ENCODE results near the gene B4GALT1.
A peak's percentile ranks its signal among the peaks of the same experiment; 100 is the strongest.
"Not testable (repeated sequence)": the region's sequence is repeated elsewhere in the genome, so short reads cannot be mapped to it uniquely, and the experiment has no call there.

The B4GALT1 gene

GRCh38 chr9:33182519-33182918 lies 15.4 kb upstream of the B4GALT1 start:
- no peak for DNase-seq

DNA sequence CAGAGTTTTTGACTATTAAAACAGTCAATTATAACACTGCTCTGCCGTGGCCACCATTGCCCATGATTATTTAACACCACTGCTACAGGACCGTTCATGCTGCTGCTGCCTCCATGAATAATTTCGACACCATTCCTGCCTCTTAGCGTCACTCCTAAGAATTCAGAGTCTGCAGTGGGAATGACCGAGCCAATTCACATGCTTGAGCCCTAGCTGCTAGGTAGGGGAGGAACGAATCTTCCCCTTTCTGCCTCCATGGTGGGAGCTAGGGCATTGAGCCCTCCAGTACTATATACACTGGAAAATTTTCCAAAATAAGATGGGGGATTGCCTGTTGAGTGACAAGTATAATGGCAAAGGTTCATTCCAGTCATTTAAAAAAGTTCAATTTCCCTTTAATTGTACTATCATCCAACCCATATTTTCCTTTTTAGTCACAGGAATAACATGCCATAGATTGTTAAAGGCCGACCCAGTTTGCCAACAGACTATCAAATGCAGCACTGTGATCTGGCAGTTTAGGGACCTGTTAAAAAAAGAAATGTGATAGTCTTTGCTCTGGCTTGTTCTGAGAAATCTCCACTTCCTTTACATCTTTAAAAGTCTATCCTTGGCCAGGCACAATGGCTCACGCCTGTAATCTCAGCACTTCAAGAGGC lies 13.5 kb upstream of the B4GALT1 start:
- no peak for DNase-seq

- DNase-seq, result no peak
Observed at GRCh38 chr9:33178972-33179697, 12.0 kb upstream of the B4GALT1 start.

DNA sequence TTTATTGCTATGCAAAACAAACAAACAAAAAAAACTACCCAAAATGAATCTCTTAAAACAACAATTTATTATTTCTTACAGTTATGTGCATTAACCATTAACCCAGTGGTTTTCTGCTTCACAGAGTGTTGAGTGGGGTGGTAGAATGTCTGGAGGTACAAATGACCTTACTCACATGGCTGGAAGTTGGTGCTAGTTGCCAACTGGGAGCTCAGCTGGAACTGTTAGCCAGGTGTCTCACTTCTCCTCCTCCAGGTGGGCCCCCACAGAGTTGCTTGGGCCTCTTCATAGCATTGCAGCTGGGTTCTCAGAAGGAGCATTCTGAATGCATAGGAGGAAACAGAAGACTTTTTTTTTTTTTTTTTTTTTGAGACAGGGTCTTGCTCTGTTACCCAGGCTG lies 10.5 kb upstream of the B4GALT1 start:
- DNase-seq, result no peak

DNA sequence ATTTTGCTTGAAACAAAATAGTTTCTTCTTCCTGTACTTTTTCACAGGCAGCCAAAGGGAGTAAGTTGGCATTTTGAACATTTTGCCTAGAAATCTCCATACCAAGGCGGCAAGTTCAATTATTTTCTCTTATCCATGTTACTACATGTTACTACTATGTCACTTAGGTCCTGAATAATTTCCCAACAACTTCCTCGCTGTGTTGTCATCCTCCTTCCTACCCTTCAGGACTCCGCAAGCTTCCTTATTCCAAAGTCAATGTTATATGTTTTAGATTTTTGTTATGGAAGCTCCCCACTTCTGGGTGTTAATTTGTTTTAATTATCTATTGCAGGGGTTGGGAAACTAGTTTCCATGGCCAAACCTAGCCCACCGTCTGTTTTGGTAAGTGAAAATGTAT lies 9.9 kb upstream of the B4GALT1 start:
- DNase-seq, result no peak

GRCh38 chr9:33175649-33176325 lies 8.7 kb upstream of the B4GALT1 start:
- no peak for DNase-seq

GRCh38 chr9:33172256-33173238 lies 5.4 kb upstream of the B4GALT1 start:
- DNase-seq, result no peak

DNA sequence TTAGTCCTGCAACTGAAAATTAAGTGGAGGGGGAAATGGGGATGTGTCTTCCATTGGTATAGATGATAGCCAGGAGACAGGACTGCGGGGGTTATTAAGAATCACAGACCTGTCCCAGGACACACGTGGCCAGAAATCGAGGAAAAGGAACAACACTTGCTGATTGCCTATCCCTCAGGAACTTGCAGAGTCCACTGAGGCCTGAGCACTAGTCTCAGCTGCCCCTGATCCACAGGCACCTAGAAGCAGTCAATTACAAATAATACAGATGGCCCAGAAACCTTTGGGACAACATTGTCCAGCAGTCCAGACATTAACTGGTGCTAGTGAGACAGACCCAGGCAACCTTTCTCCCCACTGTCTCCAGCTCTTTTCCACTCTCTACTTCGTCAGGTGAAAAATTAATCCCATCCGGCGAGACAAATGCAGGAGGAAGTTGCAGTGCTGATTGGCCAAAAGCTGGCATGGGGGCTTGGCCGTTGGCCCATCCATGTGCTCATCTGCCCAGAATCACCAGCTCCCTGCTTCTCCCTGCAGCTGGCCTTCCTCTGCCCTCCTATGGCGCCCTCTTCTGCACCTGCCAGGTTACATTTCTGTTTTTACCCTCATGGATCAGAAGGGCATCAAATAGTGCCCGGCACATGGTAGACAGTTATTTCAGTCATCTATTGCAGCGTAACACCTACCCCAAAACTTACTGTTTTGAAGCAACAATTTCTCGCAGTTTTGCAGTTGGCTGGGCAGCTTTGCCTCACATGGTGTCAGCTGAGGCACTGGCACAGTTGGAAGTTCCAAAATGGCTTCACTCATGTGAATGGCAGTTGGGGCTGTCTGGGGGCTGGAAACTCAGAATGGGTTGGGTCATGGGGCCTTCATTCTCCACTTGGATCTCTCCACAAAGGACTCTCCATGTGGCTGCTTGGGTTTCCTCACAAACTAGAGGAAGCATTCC lies 3.6 kb upstream of the B4GALT1 start:
- peak; percentile 38 for DNase-seq

GRCh38 chr9:33168941-33169544 lies 1.9 kb upstream of the B4GALT1 start:
- DNase-seq, result no peak

- DNase-seq, result no peak
Observed at GRCh38 chr9:33167972-33168461, 881 bp upstream of the B4GALT1 start.

- DNase-seq, result no peak
Observed at GRCh38 chr9:33166231-33167083, 679 bp downstream of the B4GALT1 start.

DNA sequence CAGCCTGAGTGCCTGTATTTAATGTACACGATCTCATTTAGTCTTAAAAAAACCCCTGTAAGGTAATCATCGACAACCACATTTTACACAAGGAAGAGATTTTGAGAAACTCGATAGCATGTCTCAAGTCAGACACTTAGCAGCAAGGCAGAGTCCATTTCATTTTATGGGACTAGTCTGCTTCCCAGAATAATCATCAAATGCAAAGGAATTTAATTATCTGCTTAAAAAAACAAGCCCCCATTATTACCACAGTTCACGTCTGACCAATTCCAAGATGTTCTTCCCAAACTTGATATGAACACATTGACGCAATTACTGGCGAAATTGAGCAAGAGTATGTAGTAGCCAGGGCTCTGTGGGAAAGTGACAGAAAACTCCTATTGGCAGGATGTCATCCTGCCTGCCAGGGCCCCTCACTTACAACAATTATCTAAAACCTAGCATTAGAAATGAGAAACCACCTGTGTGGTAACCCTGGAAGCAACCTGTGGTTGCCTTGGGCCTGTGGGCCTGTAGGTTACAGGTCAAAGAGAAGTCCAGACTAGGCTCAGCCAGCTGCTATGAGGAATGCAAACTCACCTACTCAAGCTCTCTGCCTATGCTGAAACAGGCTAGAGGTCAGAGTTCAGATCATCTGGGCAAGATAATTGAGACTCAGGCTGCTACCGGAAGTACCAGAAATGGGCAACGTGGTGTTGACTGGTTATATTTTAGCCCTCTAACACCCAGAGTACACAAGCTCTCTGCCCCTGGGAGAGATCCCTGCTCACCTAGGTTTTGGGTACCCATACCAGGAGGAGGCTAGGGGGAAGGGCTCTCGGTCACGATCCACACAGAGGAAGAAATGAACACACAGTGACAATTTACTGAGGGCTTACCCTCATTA lies 1.6 kb downstream of the B4GALT1 start:
- DNase-seq, result no peak

DNA sequence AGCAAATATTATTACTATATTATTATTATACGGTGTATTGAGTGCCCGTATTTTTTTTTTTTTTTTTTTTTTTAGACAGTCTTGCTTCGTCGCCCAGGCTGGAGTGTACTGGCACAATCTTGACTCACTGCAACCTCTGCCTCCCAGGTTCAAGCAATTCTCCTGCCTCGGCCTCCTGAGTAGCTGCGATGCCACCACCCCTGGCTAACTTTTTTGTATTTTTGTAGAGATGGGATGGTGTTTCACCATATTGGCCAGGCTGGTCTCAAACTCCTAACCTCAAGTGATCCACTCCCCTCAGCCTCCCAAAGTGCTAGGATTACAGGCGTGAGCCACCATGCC lies 2.2 kb downstream of the B4GALT1 start:
- DNase-seq, result not testable (repeated sequence)

DNA sequence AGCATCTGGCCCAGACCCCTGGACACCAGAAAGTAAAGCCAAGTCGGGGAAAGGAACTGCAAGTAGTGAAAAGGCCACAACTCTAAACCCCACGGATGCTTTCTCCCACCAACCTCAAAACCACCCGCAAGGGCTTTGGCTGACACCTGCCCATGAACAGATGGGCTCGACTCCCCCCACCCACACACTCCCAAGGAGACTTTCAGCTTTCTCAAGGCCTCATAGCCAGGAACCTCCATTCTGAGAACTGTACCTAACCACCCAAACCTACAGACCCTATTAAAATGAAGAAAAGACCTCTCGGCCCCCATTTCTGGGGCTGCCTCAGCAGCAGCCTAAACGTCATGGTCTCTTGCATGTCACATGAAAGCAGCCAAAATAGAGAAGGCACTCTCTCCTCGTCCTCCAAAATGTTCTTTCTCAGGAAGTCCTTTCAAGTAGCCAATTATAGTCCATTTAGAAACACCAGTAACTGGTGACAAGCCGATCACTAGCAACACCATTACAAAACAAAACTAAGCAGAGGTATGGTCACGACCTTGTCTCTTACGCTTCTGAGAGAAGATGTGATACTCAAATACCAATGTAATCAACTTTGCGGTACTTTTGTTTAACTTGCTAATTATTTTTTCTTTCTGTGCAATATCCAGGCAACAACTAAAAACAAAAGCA lies 2.9 kb downstream of the B4GALT1 start:
- no peak for DNase-seq

DNA sequence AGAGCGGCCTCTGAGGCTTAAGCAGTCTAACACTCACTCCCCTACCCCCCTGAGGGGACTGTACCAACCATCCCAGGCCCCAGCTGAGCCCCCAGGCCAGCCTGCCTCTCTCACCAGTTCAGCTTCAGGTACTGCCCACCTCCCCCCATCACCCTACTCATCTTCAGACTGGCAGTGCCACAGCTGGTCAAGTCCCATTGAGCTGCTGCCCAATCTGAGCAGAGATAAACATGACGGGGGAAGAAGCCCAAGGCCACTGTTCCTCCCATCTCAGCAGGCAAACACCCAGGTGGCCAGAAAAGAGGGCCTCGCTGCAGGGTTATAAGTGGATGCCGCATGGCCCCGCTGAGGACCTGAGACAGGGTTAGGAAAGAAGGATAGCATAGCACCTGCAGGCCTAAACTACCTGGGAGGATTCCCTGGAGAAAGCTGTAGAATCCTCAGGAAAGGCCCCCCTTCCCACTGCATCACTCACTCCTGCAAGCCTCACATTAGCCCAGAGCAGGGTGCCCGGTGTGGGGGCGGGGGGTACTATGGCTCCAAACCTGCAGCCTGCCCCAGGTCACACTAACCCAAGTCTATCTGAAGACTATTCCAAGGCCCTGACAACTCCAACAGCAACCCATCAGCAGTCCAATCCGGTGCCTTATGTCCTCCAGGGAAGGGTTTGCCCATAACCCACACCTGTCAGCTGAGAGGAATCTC lies 3.6 kb downstream of the B4GALT1 start:
- no peak for DNase-seq

- no peak for DNase-seq
Observed at GRCh38 chr9:33162721-33163311, 4.3 kb downstream of the B4GALT1 start.

- DNase-seq, result no peak
Observed at GRCh38 chr9:33161589-33162132, 5.5 kb downstream of the B4GALT1 start.

Measured in stimulated activated CD4-positive, alpha-beta T cell treated with anti-CD3 and anti-CD28 coated beads, Interleukin-12 subunit alpha, Interleukin-12 subunit beta, amount 100 ng/mL, for 4 hours (primary cell).